ENCODE data around the gene DNAL1.
A peak's percentile ranks its signal among the peaks of the same experiment; 100 is the strongest.

DNAL1 gene

GRCh38 chr14:73709904-73710469, 65.2 kb downstream of the DNAL1 start:
- no peak for DNase-seq

DNA sequence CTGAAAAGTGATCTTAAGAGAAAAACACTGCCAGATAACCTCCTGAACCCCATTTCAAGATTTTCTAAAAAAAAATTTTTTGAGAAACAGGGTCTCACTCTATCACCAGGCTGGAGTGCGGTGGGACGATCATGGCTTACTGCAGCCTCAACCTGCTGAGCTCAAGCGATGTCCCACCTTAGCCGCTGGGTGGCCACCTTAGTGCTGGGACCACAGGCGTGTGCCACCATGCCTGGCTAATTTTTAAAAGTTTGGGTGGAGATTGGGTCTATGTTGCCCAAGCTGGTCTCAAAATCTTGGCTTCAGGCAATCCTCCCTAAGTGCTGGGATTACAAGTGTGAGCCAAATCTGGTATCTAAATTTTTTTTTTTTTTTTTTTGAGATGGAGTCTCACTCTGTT, 66.0 kb downstream of the DNAL1 start:
- no peak for DNase-seq

DNA sequence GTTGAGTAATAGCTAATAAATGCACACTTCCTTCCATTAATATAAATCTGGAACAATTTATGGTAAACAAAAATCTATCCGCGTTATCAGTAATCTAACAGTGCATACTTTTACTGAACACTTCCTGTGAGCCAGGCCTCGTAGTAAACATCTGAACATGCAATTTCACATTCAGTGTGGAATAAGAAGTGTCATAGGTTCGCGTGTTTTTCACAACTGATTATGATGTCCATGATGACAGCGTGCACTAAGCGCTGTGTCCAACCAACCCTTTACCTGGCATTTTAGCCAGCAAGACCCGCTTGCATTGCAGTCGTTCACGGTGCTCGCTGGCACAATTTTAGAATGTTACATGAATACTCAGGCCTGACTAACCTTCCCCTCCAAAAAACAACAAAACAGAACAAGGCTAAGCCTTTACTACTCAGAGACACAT, 67.3 kb downstream of the DNAL1 start:
- peak; percentile 43 for DNase-seq

DNA sequence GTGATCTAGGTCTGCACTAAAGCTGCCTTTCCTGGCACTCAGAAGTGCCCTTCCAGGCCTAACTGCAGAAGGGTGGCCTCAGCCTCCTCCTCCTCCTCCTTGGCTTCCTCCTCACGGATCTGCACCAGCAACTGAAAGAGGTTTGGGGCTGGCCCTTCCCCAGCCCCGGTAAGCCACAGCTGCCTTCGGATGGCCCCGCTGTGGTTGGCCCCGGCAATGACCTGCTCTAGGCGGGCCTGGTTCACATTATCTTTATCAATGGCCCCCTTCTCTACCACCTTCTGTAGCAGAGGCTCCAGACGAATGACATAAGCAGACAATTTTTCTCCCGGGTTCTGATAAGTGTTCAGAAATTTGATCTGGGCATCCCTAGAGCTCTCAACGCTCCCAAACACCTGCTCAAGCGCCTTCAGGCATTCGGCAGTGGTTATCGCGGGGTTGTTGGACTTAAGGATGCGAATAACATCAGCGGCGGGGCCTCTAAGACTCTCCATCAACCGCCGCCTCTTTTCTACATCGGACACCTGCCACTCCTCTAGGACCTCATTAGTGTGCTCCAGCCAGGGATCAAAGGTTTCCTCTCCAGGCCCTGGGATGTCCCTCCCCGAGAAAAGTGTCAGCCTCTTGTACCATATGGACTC, 67.9 kb downstream of the DNAL1 start:
- DNase-seq: peak; percentile 61

GRCh38 chr14:73713206-73713802, 68.5 kb downstream of the DNAL1 start:
- no peak for DNase-seq

GRCh38 chr14:73713803-73714655, 69.2 kb downstream of the DNAL1 start, which contains the start of gene PNMA1:
Gene PNMA1, minus strand, starts transcription at chr14:73714384. Its CDS starts 745 bp downstream, at chr14:73713639.
- DNase-seq: peak; percentile 92

- no peak for DNase-seq
These were observed 69.9 kb downstream of the DNAL1 start for GRCh38 chr14:73714656-73715081.

DNA sequence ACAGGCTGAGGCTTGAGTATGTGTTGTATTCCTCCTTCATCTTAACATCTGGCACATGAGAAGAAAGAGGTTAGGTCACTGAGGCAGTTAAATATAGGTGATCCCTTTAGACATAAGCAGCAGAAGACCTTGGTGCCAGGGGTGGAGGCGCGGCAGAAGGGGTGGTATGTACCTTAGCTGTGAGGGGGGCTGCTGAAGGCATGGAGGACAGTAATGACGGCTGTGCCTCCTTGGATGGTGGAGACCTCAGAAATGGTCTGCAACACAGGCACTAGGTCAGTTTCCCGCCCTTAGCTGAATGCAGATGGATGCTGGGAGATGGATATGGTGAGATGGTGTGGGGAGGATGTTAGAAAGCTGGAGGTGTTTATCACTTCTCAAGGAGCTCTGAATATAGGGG, 70.9 kb downstream of the DNAL1 start:
- DNase-seq: no peak

DNA sequence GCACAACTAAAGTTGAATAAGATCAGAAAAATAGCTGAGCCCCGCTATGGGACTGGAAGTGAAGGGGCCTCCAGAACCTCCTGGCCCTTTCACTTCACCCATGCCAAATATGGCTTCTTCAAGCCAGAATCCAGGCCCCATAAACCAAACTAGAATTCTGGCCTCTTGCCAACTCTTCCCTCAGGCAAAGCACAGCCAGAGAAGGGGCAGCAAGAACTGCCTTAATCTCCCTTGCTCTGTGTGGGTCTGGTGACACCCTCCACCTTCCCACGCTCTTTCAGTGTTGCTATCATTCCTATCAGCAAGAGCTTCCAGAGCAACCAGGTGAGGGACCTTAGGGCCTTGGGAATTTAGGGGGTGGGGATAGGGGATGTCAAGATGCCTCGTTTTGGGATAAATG, 72.5 kb downstream of the DNAL1 start:
- DNase-seq: peak; percentile 36

GRCh38 chr14:73717711-73718417, 73.1 kb downstream of the DNAL1 start:
- DNase-seq: no peak

- DNase-seq: no peak
These were observed 73.8 kb downstream of the DNAL1 start for GRCh38 chr14:73718418-73719251.

DNA sequence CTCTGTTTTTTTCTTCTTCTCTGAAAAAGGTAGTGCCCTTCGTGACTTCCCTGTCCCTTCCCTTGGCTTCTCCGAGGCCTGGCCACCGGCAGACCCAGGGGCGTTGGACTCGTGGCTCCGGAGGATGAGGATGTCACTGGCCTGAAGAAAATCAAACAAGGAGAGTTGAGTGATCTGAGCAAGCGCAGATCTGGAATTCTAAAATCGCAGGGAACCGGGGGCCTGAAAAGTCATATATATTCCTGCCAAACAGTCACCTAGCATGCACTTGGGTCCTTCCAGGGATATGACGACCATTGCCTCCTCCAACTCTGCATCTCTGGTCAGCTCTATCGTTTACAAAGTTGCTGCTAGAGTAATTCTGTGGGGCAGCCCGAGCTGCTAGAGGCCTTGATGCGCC, 74.6 kb downstream of the DNAL1 start:
- DNase-seq: no peak

GRCh38 chr14:73719791-73720190, 75.0 kb downstream of the DNAL1 start:
- DNase-seq: no peak

- DNase-seq: no peak
These were observed 75.8 kb downstream of the DNAL1 start for GRCh38 chr14:73720636-73721035.

DNA sequence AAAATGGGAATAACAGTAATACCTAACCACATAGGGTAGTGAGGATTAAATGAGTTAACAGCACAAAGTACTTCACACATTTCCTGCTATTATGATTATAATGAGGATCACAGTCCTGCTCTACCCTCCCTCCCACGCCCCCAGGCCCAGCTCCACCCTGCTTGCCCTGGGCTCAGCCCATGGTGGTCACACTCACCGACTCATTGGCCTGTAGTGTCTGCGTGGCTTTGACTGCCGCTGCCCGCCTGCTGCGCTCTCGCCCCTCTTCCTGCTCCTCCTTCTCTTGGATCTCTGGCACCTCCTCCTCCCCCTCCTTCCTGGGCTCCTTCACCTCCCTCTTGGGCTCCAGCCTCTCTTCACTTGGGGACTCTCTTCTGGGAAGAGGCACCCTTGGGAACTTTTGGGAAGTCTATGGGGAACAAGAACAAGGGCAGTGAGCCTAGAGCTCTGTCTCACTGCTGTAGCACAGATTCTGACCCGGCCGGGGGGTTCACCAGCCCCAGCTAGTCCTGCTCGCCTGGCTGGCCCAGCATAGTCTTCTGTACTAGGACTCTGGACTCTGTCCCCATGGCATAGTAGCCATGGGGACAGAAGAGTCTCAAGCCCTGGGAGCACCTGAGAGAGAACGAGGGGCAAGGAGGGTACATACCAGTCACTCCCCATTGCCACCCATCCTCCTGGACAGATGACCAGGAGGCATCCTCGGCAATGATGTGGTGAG, 76.5 kb downstream of the DNAL1 start:
- no peak for DNase-seq

DNA sequence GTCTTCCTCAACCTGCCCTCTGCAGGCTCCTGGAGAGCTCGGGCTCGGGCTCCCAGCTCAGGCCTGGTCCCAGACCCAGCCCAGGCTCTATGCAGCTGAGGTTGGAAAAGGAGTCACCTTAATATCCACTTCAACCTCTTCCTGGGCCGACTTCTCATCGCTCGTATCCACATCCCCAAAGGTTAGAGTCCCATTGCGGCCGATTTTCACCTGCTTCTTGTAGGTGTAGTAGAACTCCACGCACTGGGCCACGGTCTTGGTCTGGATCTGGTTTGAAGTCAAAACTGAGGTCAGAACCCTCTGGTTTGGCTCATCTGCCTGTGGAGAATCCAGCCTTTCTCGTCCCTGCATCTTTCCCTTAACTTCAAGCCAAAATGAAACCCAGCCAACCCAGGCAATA, 77.8 kb downstream of the DNAL1 start:
- DNase-seq: no peak

- peak; percentile 66 for DNase-seq
These were observed 78.6 kb downstream of the DNAL1 start for GRCh38 chr14:73723406-73723796.

DNA sequence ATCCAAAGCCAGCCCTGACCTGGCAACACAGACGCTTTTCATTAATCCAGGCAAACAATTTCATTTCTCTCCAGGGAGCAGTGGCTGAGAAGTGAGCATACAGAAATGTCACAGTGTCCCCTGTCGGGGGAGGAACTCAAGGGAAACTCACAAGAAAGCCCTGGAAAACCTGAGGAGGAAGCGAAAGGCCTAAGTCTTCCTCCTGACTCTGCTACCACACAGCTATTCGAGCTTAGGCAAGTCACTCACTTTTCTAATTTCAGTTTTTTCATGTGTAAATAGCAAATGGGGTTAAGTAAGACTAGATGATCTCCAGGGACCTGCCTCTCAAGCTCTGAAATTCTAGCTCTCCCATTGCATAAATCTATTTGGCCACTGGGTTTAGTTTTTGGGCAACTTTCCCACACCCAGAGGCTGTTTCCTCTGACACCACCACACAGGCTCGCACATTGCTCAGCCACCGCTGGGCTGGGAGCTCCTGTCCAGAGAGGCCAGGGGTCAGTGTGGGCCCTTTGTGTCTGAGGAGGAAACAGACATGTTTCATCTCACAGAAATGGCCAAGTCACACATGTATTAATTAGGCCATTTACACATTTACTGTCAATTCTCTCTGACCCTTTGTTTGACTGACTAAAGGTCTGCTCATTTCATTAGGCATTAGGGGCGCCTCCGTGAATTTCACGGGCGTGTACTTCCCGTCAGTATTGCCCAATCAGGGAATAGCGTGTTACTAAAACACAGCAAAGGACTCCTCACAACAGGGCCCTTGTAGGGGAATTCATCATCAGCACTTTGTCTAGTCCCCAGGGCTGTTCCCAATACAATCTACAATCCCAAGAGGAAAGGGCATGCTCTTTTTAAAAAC, 79.2 kb downstream of the DNAL1 start:
- DNase-seq: peak; percentile 64

DNA sequence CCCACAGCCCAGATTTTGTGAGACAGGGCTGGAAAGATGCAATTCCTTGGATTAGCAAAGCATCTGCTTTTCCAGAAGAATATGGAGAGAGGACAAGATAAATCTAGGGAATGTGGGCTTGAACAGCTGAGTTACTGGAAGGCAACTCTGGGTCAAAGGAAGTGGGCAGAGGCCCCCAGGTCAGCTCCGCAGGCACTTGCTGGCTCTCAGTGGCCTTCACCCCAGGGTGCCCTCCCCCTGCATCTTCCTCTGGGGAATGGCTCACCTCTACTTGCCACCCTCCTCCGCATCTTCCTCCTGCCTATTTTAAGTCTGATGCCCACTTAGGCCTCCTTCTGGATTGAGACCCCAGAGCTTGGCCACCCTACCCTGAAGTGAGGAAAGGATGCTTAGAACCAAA, 79.9 kb downstream of the DNAL1 start:
- no peak for DNase-seq
